ENCODE data around the gene RPTOR.
A peak's percentile ranks its signal among the peaks of the same experiment; 100 is the strongest.

The RPTOR gene

GRCh38 chr17:80643326-80644099 lies 98.9 kb downstream of the RPTOR start:
- no peak for DNase-seq (ENCODE audit: low spot score)

DNA sequence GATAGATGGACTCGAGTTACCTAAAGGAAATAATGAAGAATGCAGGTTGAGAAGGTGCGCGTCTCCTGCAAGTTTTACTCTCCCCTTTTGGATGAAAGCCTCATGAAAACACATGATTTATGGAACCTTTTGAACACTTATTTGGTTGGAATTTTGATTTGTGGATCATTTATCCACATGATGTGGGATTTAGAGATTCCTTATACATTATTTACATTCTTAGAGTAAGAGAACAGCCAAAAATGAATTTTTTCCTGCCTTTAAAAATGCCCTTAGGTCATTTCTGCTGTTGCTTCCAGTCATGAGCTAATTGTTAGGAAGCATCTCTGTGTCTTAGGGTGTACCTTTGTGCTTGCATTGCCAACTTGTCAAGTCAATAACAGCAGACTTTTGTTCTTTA lies 99.9 kb downstream of the RPTOR start:
- no peak for DNase-seq (ENCODE audit: low spot score)

GRCh38 chr17:80645706-80646325 lies 101.2 kb downstream of the RPTOR start:
- no peak for DNase-seq (ENCODE audit: low spot score)

DNA sequence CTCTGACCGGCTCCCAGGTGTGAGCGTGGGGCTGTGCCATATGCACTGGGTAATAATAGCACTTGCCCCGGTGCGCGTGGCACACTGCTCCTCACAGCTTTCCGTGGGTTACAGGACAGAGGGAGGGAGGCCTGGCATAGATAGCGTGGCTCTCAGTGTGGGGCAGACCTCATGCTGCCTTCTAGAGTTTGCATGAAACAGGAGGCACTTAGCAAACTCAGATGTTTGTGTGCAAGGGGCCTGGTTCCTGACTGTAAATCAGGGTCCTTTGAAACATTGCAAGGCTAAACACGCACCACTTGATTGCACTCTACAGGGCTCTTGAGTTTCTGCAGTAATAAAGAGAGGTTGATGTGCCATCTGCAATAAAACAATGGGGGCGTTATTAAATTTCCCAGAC lies 101.7 kb downstream of the RPTOR start:
- DNase-seq (ENCODE audit: low spot score), result no peak

- DNase-seq (ENCODE audit: low spot score), result peak; percentile 4
These were observed 103.1 kb downstream of the RPTOR start for GRCh38 chr17:80647746-80648145.

GRCh38 chr17:80649200-80649644 lies 104.6 kb downstream of the RPTOR start:
- DNase-seq (ENCODE audit: low spot score), result no peak

DNA sequence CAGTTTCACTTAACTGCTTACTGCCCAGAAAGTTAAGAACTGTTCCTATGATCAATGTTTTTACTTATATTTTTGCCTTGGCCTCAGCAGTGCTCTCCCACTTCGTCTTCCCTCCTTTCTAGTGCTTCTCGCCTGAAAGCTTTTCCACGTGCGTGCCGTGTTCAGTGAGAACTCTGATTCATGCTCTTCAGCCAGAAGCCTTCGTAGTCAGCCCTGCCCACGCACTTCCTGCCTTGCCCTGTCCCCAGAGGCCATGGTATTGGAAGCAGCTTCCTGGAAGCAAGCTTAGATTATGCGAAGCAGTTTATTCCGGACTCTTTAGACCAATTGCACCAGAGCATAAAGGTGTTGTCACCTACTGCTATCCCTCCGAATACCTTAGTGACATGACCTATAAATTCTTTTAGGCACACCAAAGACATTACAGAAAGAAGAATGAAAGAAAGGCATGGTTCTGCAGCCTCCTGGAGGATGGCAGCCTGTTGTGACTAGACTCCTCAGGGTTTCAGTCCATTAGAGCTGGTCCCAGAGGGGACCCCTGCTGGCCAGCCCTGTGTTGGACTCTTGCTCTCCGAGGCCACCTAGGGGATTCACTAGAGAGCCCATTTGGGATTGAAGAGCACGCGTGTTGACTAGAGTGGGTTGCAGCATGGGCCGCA lies 105.2 kb downstream of the RPTOR start:
- DNase-seq (ENCODE audit: low spot score), result no peak

DNA sequence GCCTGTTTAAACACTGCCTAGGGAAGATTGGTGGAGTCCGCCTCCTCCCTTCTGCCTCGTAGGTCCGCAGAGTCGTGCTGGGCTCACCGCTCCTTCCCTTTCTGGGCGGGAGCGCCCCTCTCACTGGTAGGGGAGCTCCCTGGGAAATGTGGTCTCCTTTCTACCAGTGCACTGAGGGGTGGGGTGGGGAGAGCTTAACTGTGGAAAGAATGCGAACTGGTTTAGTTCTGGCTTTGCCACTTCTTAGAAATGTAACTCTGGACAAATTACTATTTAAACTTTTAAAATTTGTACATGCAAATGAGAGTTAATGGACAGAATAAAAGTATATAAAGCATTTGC lies 105.7 kb downstream of the RPTOR start:
- no peak for DNase-seq (ENCODE audit: low spot score)

GRCh38 chr17:80650751-80651518 lies 106.3 kb downstream of the RPTOR start:
- no peak for DNase-seq (ENCODE audit: low spot score)

GRCh38 chr17:80652756-80653330 lies 108.2 kb downstream of the RPTOR start:
- DNase-seq (ENCODE audit: low spot score), result no peak

GRCh38 chr17:80653856-80654255 lies 109.2 kb downstream of the RPTOR start:
- no peak for DNase-seq (ENCODE audit: low spot score)

DNA sequence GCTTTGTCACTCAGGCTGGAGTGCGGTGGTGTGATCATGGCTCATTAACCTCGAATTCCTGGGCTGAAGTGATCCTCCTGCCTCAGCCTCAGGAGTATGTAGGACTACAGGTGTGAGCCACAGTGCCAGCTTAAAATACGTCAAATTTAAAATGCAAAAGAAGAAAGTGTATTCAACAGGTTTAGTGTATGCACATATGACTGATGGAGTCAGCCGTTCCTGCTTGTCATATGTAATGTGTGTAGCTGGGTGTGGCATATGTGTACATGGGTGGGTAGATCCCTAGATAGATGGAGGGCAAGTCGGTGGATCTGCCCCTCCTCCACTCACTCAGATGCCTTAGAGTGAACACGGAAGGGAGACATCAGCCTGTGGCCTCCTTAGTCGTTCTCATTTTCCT lies 111.0 kb downstream of the RPTOR start:
- DNase-seq (ENCODE audit: low spot score), result no peak

GRCh38 chr17:80656590-80656989 lies 112.0 kb downstream of the RPTOR start:
- DNase-seq (ENCODE audit: low spot score), result no peak

GRCh38 chr17:80657561-80657960 lies 112.9 kb downstream of the RPTOR start:
- DNase-seq (ENCODE audit: low spot score), result no peak

DNA sequence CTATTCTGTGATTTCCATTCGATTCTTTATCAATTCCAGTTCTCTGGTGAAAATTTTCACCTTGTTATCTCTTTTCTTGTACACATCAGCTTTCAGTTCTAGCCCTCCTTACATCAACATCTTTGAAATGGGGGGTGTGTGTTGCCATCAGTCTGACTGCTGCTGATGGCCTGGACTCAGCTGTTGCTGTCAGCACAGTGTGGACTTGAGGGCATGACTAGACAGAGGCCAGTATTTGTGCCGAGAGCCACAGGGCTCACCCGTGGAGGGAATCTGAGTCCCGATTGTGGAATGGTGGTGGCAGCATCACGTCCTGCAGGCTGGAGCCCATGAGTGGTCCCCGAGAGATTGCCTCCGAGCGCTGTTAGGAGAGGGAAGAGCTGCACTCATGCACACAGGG lies 114.2 kb downstream of the RPTOR start:
- no peak for DNase-seq (ENCODE audit: low spot score)

GRCh38 chr17:80659651-80660050 lies 115.0 kb downstream of the RPTOR start:
- no peak for DNase-seq (ENCODE audit: low spot score)

DNA sequence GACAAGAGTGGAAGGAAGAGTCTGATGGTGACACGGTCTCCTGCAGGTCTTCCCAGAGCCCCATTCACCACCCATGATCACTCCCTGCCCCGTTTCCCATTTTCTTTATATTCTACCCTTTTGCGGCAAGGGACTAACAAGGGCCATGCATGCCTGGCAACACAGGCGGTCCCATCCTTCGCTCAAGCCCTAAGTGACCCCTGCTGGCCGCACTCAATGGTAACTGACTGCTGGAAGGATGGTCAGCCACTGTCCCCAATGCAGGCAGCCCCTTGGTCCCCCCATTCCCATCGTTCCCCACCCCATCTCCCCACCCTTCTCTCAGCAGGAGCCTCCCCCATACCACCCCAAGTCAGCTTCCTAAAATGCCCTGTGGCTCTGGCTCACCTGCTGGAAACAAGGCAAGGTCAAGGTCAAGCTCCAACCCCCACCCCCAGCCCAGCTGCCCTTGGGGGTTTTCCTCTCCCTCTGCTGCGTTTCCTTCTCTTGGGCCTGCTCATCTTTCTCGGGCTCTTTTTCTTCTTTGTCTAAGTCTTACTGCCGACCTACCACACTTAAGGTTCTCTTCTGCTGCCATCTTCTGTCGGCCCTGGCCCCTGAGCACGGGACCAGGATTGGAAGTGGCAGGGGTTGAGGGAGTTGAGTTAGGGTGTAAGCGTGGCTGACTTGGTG lies 116.0 kb downstream of the RPTOR start:
- DNase-seq (ENCODE audit: low spot score), result no peak

DNA sequence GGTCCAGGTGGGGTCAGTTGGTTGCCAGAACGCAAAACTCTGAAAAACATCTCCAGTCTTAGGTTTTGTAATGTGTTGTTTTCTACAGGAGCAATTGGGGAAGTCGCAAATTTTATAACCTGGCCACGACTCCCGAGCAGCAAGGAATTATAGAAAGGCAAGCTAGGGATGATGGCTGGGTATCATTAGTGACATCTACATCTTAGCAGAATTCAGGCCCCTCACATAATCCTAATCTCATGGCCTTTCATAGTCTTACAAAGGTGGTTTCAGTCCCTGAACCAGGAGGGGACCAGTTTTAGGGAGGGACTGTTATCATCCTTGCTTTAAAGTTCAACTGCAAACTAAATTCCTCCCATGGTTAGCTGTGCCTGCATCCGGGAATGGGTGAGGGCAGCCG lies 117.9 kb downstream of the RPTOR start:
- no peak for DNase-seq (ENCODE audit: low spot score)

GRCh38 chr17:80663781-80664206 lies 119.2 kb downstream of the RPTOR start:
- DNase-seq (ENCODE audit: low spot score), result no peak

DNA sequence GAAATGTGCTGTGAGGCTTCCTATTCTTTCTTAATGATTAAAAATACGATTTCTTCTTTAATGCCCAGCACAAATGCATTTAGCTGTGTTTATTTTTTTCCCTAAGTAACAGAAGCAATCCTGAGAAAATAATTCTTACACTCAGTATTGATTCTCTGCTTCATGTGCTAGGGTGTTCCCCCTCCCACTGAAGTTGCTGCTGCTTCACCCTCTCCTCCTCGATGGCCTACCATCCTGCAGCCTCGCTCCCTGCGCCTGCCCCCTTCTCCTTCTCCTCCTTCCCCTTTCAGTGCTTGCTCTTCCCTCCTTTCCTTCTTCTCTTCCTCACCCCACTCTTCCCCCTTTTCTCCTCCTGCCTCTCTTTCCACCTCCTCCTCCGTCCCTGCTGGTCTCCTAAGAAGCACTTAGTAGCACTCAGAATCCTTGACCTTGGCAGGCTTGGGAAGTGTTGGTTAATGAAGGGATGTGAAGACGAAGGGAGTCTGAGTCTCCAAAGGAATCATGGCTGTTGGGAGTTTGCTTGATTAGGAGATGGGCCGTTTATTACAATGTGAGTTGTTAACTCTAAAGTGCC lies 119.7 kb downstream of the RPTOR start:
- DNase-seq (ENCODE audit: low spot score), result no peak

DNA sequence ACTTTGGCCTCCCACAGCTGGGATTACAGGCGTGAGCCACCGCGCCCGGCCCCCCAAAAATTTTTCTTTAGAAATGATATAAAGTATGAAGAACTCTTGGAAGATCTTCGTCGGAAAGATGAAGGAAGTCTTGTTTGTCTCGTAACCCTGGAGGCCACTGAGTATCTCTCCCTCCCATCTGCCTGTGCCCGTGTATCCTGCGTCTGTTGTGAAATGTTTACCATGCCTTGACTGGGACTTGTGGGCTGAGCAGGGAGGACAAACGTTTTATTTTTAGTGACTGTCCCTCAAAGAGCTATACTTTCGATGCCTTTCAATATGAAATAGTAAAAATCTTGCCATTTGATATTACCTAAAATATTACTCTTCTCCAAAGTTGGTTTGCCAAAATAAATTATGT lies 121.2 kb downstream of the RPTOR start:
- DNase-seq (ENCODE audit: low spot score), result no peak
